Lung (tissue), 12 donors: Measurements from ENCODE around the gene C5orf63. TPM values are rescaled to one million over a fixed set of nuclear protein-coding genes. Genes with fewer than 3 reads are reported as not detected.

ENCODE experiments used
- ATAC-seq: fragments of 200-7000 bp; cut with Tn5 transposase; one replicate; pipeline ENCODE4 v1.9.1; 2020; ENCODE audit warnings: moderate number of reproducible peaks; ENCODE audit not compliant: insufficient read depth, low FRiP score
- DNase-seq, 3 donors: peaks; one replicate each; pipeline ENCODE4 v3.0.0-alpha.2; 2013 to 2017
- H3K27ac ChIP-seq, 2 donors: one replicate each; pipeline ENCODE4 v1.5.1; 2013; ENCODE audit warnings: mild to moderate bottlenecking in 2 of 2, moderate library complexity in 2 of 2, control low read depth in 1 of 2, inconsistent platforms in 1 of 2, low read depth in 1 of 2, low read length in 1 of 2
- H3K27me3 ChIP-seq, 3 donors: one replicate each; pipeline ENCODE4 v1.5.1; 2013; ENCODE audit warnings: low read length in 2 of 3; ENCODE audit not compliant: control insufficient read depth in 3 of 3, insufficient read depth in 3 of 3
- H3K36me3 ChIP-seq, 4 donors: one replicate each; pipeline ENCODE4 v1.5.1; 2013; ENCODE audit warnings: low read length in 4 of 4, mild to moderate bottlenecking in 1 of 4, moderate library complexity in 1 of 4; ENCODE audit not compliant: control insufficient read depth in 4 of 4, insufficient read depth in 4 of 4
- H3K4me1 ChIP-seq, 5 donors: one replicate each; pipeline ENCODE4 v1.5.1; 2013; ENCODE audit warnings: low read length in 5 of 5, mild to moderate bottlenecking in 2 of 5, moderate library complexity in 1 of 5; ENCODE audit not compliant: control insufficient read depth in 5 of 5, insufficient read depth in 5 of 5
- H3K4me3 ChIP-seq: one replicate; pipeline ENCODE4 v1.5.1; 2013; ENCODE audit warnings: mild to moderate bottlenecking, control low read depth, moderate library complexity
- H3K9ac ChIP-seq, 2 donors: one replicate each; pipeline ENCODE4 v1.5.1; 2013; ENCODE audit warnings: low read length in 2 of 2, control low read depth in 1 of 2; ENCODE audit not compliant: insufficient read depth in 1 of 2
- H3K9me3 ChIP-seq, 4 donors: one replicate each; pipeline ENCODE4 v1.5.1; 2013; ENCODE audit warnings: low read length in 3 of 4, mild to moderate bottlenecking in 1 of 4, moderate library complexity in 1 of 4; ENCODE audit not compliant: control insufficient read depth in 4 of 4, insufficient read depth in 3 of 4
- CTCF ChIP-seq: IDR thresholded peaks from 2 replicates; pipeline ENCODE4 v1.5.1; 2012; ENCODE audit warnings: mild to moderate bottlenecking; ENCODE audit errors: control extremely low read depth, extremely low read depth
- WGBS, 2 donors: extraction: QIAGEN DNeasy Blood & Tissue Kit; methylation state at CpG; one replicate each; pipeline ENCODE4 v1.1.7; 2013; 5-methylcytosine and 5-hydroxymethylcytosine counted together
- polyA plus RNA-seq, 2 donors: library from polyadenylated mRNA; stranded (reverse); fragments of 200-250 nt; gene quantifications; one replicate each; pipeline ENCODE4 v1.2.1, GENCODE V29; 2013
- total RNA-seq, 2 donors: library from RNA; depleted of rRNA in 1 of 2; stranded (reverse); fragments of >200 nt in 1 of 2; gene quantifications; one replicate each; pipeline ENCODE4 v1.2.1, GENCODE V29; 2014 to 2021
- donor health status: control.
- donor health status: control.
- donor health status: Bipolar disorder and iron deficiency.
- donor health status: healthy.
- donor health status: DM: yes; HTN: yes; CAD: no.

Gene C5orf63
- total and polyA plus RNA-seq, 4 donors, result 2.7 to 9.6 (median 5.8) TPM

GRCh38 chr5:127004721-127005120 is 68.6 kb downstream of the C5orf63 start:
- H3K27me3 ChIP-seq, result no peaks in the 10 kb centered on the region
- no peaks in the 10 kb centered on the region for H3K9me3 ChIP-seq
- ATAC-seq (no peak), DNase-seq (no peak)
- no peak overlapping the region for H3K9ac ChIP-seq
- no peak overlapping the region for H3K4me3 ChIP-seq
- no peaks in the 10 kb centered on the region for H3K36me3 ChIP-seq
- TF ChIP-seq CTCF, result no peak
- H3K27ac ChIP-seq, result no peak overlapping the region
- peaks cover 0 to 24% (median 0%) of the 10 kb centered on the region in 5 donors for H3K4me1 ChIP-seq
- WGBS, 2 donors, result 89 to 95% methylated on average over 3 of the region's 3 CpGs

- Histone ChIP-seq H3K4me1 (peaks cover 0 to 26% (median 0%) of the 10 kb centered on the region in 5 donors), H3K36me3 (no peaks in the 10 kb centered on the region), H3K27ac (no peak overlapping the region), H3K4me3 (no peak overlapping the region), H3K27me3 (no peaks in the 10 kb centered on the region), H3K9me3 (no peaks in the 10 kb centered on the region), H3K9ac (no peak overlapping the region)
- TF ChIP-seq CTCF, result no peak
- ATAC-seq, result no peak
- DNase-seq, result no peak
- WGBS, 2 donors, result 72 to 85% methylated on average over 7 of the region's 7 CpGs
Observed at GRCh38 chr5:127003798-127004495, 69.4 kb downstream of the C5orf63 start.

GRCh38 chr5:127002390-127002789 is 70.9 kb downstream of the C5orf63 start:
- no peaks in the 10 kb centered on the region for H3K27me3 ChIP-seq
- DNase-seq, result peak in 1 of 3 donors; percentile 13
- 60 to 79% methylated on average over 3 of the region's 3 CpGs for WGBS, 2 donors
- TF ChIP-seq CTCF, result no peak
- no peak overlapping the region for H3K4me3 ChIP-seq
- H3K4me1 ChIP-seq, result peaks cover 0 to 24% (median 4%) of the 10 kb centered on the region in 5 donors
- peak overlapping the region in 1 of 2 donors; percentile 49 for H3K27ac ChIP-seq
- H3K36me3 ChIP-seq, result no peaks in the 10 kb centered on the region
- H3K9ac ChIP-seq, result no peak overlapping the region
- no peaks in the 10 kb centered on the region for H3K9me3 ChIP-seq
- no peak for ATAC-seq
